Mucosa of descending colon (tissue), 3 donors: ENCODE data around the gene KPNA2. TPM values are rescaled to one million over a fixed set of nuclear protein-coding genes. Genes with fewer than 3 reads are reported as not detected.
A peak's percentile ranks its signal among the peaks of the same experiment; 100 is the strongest.

Experiments used
- ATAC-seq: fragments of 200-7000 bp; cut with Tn5 transposase; one replicate; pipeline ENCODE4 v1.9.1; 2020; ENCODE audit warnings: mild to moderate bottlenecking, moderate library complexity
- DNase-seq, 3 donors: peaks; one replicate each; pipeline ENCODE4 v3.0.0-alpha.2; 2020
- H3K36me3 ChIP-seq: fragments of 200-600 bp; one replicate; pipeline ENCODE4 v1.8.0; 2021; ENCODE audit warnings: low read depth, mild to moderate bottlenecking
- H3K4me1 ChIP-seq: fragments of 200-600 bp; one replicate; pipeline ENCODE4 v1.8.0; 2021; ENCODE audit warnings: low read depth, mild to moderate bottlenecking
- H3K4me3 ChIP-seq: fragments of 200-600 bp; one replicate; pipeline ENCODE4 v1.8.0; 2021; ENCODE audit warnings: mild to moderate bottlenecking
- H3K9me3 ChIP-seq: fragments of 200-600 bp; one replicate; pipeline ENCODE4 v1.8.0; 2021; ENCODE audit warnings: mild to moderate bottlenecking
- intact Hi-C, 2 donors: fragments of 100-400 bp; cut with DNase I in 1 of 2; cut with micrococcal nuclease in 1 of 2; formaldehyde crosslinking; loops; one replicate each; pipeline versions ENCODE4 v1.11.0 to v1.11.1; 2022; cut with DNase I, micrococcal nuclease
- long read RNA-seq, 2 donors: library from polyadenylated mRNA; unstranded; transcript quantifications; one replicate each; pipeline ENCODE4 v2.0.0, GENCODE V29; 2019 to 2021
- total RNA-seq, 3 donors: library from RNA; stranded (reverse); fragmentation: NEBNext Ultra II Directional in 2 of 3; extraction: Animal tissue kit (Norgen Biotek cat#: 25700) in 2 of 3; gene quantifications; one replicate each; pipeline versions ENCODE4 v1.2.1 to v1.2.4, GENCODE V29; 2021 to 2023
- TF ChIP-seq, protein P1 (sequence below): fragments of 200-600 bp; IDR thresholded peaks from one replicate; pipeline ENCODE4 v1.8.0; 2022; ENCODE audit warnings: antibody characterized with exemption, mild to moderate bottlenecking
- donor health status: DM: no; HTN: no; CAD: no; lungs with moderate emphysema.
- donor health status: DM: no; HTN: no; CAD: no.
- donor health status: DM: no; HTN: yes; CAD: no.

Gene KPNA2
- total RNA-seq = 10 to 100 TPM; 15.2 to 50.3 (median 29.0) TPM
- long read RNA-seq, donor 1, transcript KPNA2-201 (11 exons, 2,181 nt) = major isoform, 19 of 23 reads
- long read RNA-seq, donor 1, partial matches to known transcripts = 4 of 23 reads
- long read RNA-seq, donor 1, other reads (novel, unspliced or antisense) = 0 of 23 reads
- long read RNA-seq, donor 2, transcript KPNA2-201 (11 exons, 2,181 nt) = major isoform, 28 of 30 reads
- long read RNA-seq, donor 2, partial matches to known transcripts = 0 of 30 reads
- long read RNA-seq, donor 2, other reads (novel, unspliced or antisense) = 2 of 30 reads

DNA sequence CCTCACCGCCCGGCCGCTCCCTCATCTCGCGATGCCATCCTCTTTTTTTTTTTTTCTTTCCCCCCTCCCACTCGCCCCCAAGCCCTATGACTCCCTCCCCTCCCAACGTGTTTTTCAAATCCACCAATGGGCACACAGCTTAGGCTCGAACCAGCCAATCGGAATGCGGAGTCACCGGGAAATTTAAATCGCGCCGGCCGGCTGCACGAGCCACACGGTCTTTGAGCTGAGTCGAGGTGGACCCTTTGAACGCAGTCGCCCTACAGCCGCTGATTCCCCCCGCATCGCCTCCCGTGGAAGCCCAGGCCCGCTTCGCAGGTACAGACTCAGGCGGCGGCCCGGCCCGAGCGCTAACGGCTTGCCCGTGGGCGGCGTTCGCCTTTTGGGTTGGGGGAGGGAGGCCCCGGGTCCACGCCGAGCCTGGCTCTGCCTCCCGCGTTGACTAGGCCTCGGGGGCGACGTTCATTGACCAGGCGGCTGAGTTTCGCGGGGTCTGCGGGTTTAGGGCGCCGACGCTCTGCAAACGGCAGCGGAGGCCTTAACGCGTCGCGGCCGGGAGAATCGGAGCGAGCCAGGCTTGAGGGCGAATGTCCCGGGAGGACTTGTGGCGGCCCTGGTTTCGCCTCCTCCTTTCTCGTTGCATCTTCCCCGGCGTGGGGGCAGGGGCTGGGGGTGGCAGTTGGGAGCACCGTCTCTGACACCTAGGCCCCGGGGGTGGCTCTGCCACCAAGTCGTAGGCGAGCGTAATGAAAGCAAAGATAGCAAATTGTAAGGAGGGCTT is at the start of gene KPNA2:
TSS of gene KPNA2 (plus strand) at position 213 of the 781 bp plus-strand sequence. CDS start 1,398 bp downstream, outside the sequence.
- Histone ChIP-seq H3K36me3 (no peaks in the 10 kb centered on the region), H3K4me1 (peaks cover 10% of the 10 kb centered on the region), H3K4me3 (peak within 1 kb of the TSS; percentile 89), H3K9me3 (no peaks in the 10 kb centered on the region)
- TF ChIP-seq, protein P1, sequence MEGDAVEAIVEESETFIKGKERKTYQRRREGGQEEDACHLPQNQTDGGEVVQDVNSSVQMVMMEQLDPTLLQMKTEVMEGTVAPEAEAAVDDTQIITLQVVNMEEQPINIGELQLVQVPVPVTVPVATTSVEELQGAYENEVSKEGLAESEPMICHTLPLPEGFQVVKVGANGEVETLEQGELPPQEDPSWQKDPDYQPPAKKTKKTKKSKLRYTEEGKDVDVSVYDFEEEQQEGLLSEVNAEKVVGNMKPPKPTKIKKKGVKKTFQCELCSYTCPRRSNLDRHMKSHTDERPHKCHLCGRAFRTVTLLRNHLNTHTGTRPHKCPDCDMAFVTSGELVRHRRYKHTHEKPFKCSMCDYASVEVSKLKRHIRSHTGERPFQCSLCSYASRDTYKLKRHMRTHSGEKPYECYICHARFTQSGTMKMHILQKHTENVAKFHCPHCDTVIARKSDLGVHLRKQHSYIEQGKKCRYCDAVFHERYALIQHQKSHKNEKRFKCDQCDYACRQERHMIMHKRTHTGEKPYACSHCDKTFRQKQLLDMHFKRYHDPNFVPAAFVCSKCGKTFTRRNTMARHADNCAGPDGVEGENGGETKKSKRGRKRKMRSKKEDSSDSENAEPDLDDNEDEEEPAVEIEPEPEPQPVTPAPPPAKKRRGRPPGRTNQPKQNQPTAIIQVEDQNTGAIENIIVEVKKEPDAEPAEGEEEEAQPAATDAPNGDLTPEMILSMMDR = no peak
- DNase-seq = peak; percentile 92 to 95 (median 94)
- peak; percentile 97 for ATAC-seq
- intact Hi-C loops = no loop called here

DNA sequence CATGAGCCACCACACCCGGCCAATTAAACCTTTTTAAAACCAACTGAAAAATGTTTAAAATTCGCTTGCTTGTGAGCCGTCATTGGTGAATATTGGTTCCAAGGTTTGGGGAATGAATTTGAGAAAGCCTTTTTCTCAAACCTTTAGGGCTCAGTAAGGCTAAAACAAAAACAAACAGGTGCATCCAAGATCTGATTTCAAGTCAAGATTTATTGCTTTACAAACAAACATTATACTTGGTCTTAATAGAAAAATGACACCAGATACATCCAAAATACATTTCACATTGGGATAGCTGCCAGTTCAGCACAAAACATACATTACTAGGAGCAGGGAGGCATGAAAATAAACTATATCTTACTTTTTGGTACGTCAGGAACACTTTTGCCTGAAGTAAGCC is 44.6 kb upstream of the KPNA2 start:
- no peaks in the 10 kb centered on the region for H3K9me3 ChIP-seq
- TF ChIP-seq, protein P1 = no peak
- peaks cover 20% of the 10 kb centered on the region for H3K4me1 ChIP-seq
- H3K36me3 ChIP-seq = no peaks in the 10 kb centered on the region
- H3K4me3 ChIP-seq = no peak overlapping the region
- intact Hi-C loops = no loop called here
- ATAC-seq = no peak
- no peak for DNase-seq

DNA sequence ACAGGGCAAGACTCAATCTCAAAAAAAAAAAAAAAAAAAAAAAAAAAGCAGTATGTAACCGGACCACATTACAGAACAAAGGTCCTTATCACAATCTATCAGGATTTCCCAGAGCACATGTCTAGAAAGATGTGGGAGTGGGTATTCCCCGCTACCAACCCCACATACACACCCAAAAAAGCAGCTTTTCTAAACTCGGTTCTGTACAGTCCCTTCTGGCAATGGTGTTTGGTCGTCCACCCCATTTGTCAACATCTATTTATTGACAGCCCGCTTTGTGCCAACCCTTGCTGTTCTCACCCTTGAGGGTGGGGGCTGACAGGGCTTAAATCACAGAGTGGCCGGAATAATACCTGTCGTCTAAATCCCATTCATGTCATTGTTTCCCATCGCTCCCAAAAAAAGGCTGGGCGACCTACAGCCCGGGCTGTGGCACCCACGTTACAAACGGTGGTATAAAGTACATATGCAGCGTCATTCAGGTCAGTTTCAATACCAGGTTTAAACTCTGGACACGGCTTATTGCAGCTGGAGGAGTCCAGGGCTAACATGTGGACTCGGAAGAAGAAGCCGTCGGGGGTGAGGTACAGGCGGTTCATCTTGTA is 42.9 kb upstream of the KPNA2 start:
- peaks cover 20% of the 10 kb centered on the region for H3K4me1 ChIP-seq
- ATAC-seq (peak; percentile 64), DNase-seq (no peak)
- peak overlapping the region; percentile 24 for H3K4me3 ChIP-seq
- TF ChIP-seq, protein P1 = no peak
- no peaks in the 10 kb centered on the region for H3K9me3 ChIP-seq
- intact Hi-C loops = no loop called here
- no peaks in the 10 kb centered on the region for H3K36me3 ChIP-seq

DNA sequence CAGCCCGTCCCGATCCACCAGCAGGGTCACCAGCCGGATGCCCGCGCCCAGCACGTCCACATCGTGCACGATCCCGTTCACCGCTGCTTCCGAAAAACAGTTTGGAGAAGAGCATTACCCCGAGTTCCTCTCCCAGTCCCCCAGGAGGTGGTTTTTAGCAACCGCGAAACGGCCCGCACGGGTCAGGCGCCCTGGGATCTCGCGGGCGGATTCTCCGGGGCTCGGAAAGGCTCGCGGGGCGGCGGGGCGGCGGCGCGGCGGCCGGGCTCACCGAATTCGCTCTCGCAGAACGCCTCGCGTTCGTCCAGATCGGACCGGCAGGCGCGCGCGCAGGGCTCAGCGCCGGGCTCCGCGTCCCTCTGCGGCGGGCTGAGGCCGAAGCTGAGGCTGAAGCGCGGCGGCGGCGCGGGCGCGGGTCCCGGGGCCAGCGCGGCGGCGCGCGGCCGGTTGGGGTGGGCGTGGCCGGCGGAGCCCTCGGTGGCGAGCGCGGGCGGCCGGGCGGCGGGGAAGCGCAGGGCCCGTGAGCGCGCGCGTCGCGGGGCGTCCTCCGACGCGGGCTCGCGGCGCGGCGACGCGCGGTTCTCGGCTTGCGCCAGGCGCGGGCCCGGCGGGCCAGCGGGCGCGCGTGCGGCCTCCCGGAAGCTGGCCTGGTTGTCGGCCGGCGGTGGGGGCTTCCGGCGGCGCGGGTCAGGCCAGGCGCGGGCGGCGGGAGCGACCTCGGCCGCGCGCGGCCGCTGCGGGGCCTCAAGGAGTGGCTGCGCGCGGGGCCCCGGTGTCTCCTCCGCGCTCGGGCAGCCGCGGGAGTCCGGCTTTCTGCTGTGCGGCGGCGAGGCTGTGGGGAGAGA is 42.2 kb upstream of the KPNA2 start:
- intact Hi-C loops = no loop called here
- peaks cover 20% of the 10 kb centered on the region for H3K4me1 ChIP-seq
- DNase-seq (peak; percentile 85 to 91 (median 89)), ATAC-seq (peak; percentile 87)
- no peaks in the 10 kb centered on the region for H3K9me3 ChIP-seq
- peak overlapping the region; percentile 32 for H3K4me3 ChIP-seq
- TF ChIP-seq, protein P1 = no peak
- H3K36me3 ChIP-seq = no peaks in the 10 kb centered on the region

DNA sequence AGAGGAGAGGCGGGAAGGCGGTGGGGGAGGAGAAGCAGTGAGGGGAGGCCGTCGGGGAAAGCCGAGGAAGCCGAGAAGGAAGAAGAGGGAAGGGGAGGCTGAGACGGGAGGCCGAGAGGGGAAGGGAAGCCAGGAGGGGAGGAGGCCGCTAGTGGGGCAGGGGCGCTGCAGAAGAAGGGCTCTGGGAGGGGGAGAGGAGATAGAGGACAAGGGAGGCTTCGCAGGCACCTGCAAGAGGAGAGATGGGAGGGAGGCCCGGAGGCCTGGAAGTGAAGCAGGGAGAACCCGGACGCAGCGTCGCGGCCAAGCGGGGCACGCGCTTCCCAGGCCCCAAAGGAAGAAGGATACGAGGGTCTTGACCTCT is 41.6 kb upstream of the KPNA2 start:
- ATAC-seq = peak; percentile 5
- TF ChIP-seq, protein P1 = no peak

More for the DNA sequence above, 41.6 kb upstream of the KPNA2 start:
- H3K4me1 ChIP-seq = peaks cover 20% of the 10 kb centered on the region
- intact Hi-C loops = no loop called here
- H3K9me3 ChIP-seq = no peaks in the 10 kb centered on the region
- DNase-seq = no peak
- H3K4me3 ChIP-seq = peak overlapping the region; percentile 32
- H3K36me3 ChIP-seq = no peaks in the 10 kb centered on the region
